NCI-H2171 (cell line): ENCODE results near the gene NUDT22.

Experiments used
- DNase-seq: peaks from one replicate; lab custom pipeline; 2025; lab: John Stamatoyannopoulos, UW

NUDT22 gene

GRCh38 chr11:64227405-64227956 lies 1.4 kb downstream of the NUDT22 start:
- DNase-seq = no peak

- no peak for DNase-seq
Measured at GRCh38 chr11:64229090-64229743, 3.1 kb downstream of the NUDT22 start.

- no peak for DNase-seq
Measured at GRCh38 chr11:64229744-64230170, 3.7 kb downstream of the NUDT22 start.

- peak; percentile 97 for DNase-seq
Measured at GRCh38 chr11:64230171-64230984, 4.3 kb downstream of the NUDT22 start, which contains the start of gene DNAJC4. Gene DNAJC4, plus strand, starts transcription at chr11:64230548. Its CDS starts 307 bp downstream, at chr11:64230855.

- no peak for DNase-seq
Measured at GRCh38 chr11:64230985-64231365, 4.9 kb downstream of the NUDT22 start.

- DNase-seq = no peak
Measured at GRCh38 chr11:64231546-64231945, 5.5 kb downstream of the NUDT22 start.

- no peak for DNase-seq
Measured at GRCh38 chr11:64232182-64232966, 6.3 kb downstream of the NUDT22 start.

GRCh38 chr11:64232967-64233315 lies 6.9 kb downstream of the NUDT22 start:
- DNase-seq = no peak

GRCh38 chr11:64233913-64234586 lies 8.0 kb downstream of the NUDT22 start, which contains the start of gene VEGFB:
Gene VEGFB, plus strand, starts transcription at chr11:64234584. Its CDS starts 250 bp downstream, at chr11:64234834.
- DNase-seq = peak; percentile 59

- peak; percentile 43 for DNase-seq
Measured at GRCh38 chr11:64234647-64235379, 8.7 kb downstream of the NUDT22 start.

GRCh38 chr11:64235437-64236161 lies 9.5 kb downstream of the NUDT22 start:
- no peak for DNase-seq

- no peak for DNase-seq
Measured at GRCh38 chr11:64237484-64237951, 11.4 kb downstream of the NUDT22 start.

GRCh38 chr11:64238076-64238475 lies 12.0 kb downstream of the NUDT22 start:
- DNase-seq = no peak

- no peak for DNase-seq
Measured at GRCh38 chr11:64238999-64239398, 12.9 kb downstream of the NUDT22 start.

- no peak for DNase-seq
Measured at GRCh38 chr11:64239662-64240434, 13.8 kb downstream of the NUDT22 start.

- DNase-seq = peak; percentile 97
Measured at GRCh38 chr11:64240435-64241240, 14.6 kb downstream of the NUDT22 start, which contains the start of gene FKBP2. Gene FKBP2, plus strand, starts transcription at chr11:64241095. Its CDS starts 1,293 bp downstream, at chr11:64242388.

GRCh38 chr11:64241241-64241490 lies 15.1 kb downstream of the NUDT22 start:
- no peak for DNase-seq
